ENCODE data around the gene TCP10L. TPM values are rescaled to one million over a fixed set of nuclear protein-coding genes. Genes with fewer than 3 reads are reported as not detected.

The TCP10L gene
- total RNA-seq, 2 experiments from 2014 or later, result 0.34 to 0.41 TPM

DNA sequence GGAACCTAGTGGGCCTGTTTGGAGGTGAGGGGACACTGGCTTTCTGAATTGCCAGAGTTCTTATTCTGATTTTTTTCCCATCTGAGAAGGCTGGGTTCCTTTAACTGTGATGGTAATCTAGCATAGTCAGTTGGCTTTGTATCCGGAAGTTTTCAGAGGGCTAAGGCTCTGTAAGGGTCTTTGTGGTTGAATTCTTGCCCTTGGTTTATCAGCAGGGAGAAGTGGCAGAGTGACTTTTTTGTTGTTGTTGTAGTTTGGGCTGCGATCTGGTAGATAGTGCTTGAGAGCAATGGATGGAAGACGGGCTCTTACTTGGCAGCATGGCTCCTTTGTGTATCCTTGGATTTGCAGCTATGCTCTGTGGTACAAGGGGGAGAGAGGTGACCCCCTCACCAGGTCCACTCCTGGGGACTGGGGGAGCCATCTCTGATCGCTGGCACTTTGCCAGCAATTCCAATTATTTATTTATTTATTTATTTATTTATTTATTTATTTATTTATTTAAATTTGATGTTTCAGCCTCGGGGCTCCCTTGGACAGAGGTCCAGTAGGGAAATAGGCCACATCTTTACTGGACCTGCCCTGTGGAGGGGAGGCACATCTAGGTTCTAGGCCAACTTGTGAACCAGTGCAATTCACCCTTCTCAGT lies 18.5 kb downstream of the TCP10L start:
- POLR2A ChIA-PET, result no interaction called here
- intact Hi-C loops (cut with DNase I, micrococcal nuclease), result loop anchor here in 1 of 2 experiments (10.0 kb wide), 1 partner anchor 72 kb away; no protein-coding TSS in a partner anchor
- CTCF ChIA-PET, result no interaction called here
- Mint-ChIP-seq H3K27ac (no peak overlapping the region), H3K9me3 (peaks cover 6% of the 10 kb centered on the region), H3K36me3 (ENCODE audit: low read depth) (peaks cover 22% of the 10 kb centered on the region), H3K4me1 (ENCODE audit: low read depth) (peaks cover 21% of the 10 kb centered on the region), H3K27me3 (no peaks in the 10 kb centered on the region), H3K4me3 (no peak overlapping the region)
- Histone ChIP-seq H3K9me3 (ENCODE audit: control insufficient read depth in 1 of 2, insufficient read depth in 1 of 2, low read length in 2 of 2) (no peaks in the 10 kb centered on the region), H3K27ac (ENCODE audit: low read depth in 1 of 2, low read length in 2 of 2) (no peak overlapping the region), H3K4me3 (ENCODE audit: low read length) (no peak overlapping the region), H3K4me1 (ENCODE audit: insufficient read depth, low read length) (peaks cover 22% of the 10 kb centered on the region), H3K36me3 (ENCODE audit: insufficient read depth, low read length) (no peaks in the 10 kb centered on the region), H3K27me3 (ENCODE audit: control insufficient read depth in 1 of 2, insufficient read depth in 2 of 2, low read length in 2 of 2) (no peaks in the 10 kb centered on the region)
- TF ChIP-seq, protein P1, sequence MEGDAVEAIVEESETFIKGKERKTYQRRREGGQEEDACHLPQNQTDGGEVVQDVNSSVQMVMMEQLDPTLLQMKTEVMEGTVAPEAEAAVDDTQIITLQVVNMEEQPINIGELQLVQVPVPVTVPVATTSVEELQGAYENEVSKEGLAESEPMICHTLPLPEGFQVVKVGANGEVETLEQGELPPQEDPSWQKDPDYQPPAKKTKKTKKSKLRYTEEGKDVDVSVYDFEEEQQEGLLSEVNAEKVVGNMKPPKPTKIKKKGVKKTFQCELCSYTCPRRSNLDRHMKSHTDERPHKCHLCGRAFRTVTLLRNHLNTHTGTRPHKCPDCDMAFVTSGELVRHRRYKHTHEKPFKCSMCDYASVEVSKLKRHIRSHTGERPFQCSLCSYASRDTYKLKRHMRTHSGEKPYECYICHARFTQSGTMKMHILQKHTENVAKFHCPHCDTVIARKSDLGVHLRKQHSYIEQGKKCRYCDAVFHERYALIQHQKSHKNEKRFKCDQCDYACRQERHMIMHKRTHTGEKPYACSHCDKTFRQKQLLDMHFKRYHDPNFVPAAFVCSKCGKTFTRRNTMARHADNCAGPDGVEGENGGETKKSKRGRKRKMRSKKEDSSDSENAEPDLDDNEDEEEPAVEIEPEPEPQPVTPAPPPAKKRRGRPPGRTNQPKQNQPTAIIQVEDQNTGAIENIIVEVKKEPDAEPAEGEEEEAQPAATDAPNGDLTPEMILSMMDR (IDR thresholded peaks at IDR 0.05), result no peak
- no peak for DNase-seq
- no peak for ATAC-seq (ENCODE audit: poor library complexity)

DNA sequence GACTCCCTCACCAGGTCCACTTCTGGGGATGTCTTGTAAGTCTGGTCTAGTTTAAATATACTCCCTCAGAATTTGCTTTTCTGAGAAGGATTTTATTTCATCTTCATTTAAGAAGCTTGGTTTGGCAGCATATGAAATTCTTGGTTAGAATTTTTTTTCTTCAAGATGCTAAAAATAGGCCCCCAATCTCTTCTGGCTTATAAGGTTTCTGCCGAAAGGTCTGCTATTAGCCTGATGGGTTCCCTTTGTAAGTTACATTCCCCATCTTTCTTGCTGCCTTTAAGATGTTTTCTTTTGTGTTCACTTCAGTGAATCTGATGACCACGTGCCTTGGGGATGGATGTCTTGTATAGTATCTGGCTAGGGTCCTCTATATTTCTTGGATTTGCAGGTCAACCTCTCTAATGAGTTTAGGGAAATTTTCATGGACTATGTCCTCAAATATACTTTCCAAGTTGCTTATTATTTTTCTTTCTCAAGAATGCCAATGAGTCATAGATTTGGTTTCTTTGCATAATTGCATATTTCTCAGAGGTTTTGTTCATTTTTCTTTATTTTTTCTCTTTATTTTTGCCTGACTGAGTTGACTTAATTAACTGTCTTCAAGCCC lies 19.4 kb downstream of the TCP10L start:
- Mint-ChIP-seq H3K36me3 (ENCODE audit: low read depth) (peaks cover 22% of the 10 kb centered on the region), H3K4me3 (no peak overlapping the region), H3K9me3 (peaks cover 6% of the 10 kb centered on the region), H3K27ac (no peak overlapping the region), H3K27me3 (no peaks in the 10 kb centered on the region), H3K4me1 (ENCODE audit: low read depth) (peaks cover 21% of the 10 kb centered on the region)
- Histone ChIP-seq H3K36me3 (ENCODE audit: insufficient read depth, low read length) (no peaks in the 10 kb centered on the region), H3K4me3 (ENCODE audit: low read length) (no peak overlapping the region), H3K9me3 (ENCODE audit: control insufficient read depth in 1 of 2, insufficient read depth in 1 of 2, low read length in 2 of 2) (no peaks in the 10 kb centered on the region), H3K27me3 (ENCODE audit: control insufficient read depth in 1 of 2, insufficient read depth in 2 of 2, low read length in 2 of 2) (no peaks in the 10 kb centered on the region), H3K27ac (ENCODE audit: low read depth in 1 of 2, low read length in 2 of 2) (no peak overlapping the region), H3K4me1 (ENCODE audit: insufficient read depth, low read length) (peaks cover 22% of the 10 kb centered on the region)
- TF ChIP-seq, protein P1 (IDR thresholded peaks at IDR 0.05), result no peak
- DNase-seq (no peak), ATAC-seq (ENCODE audit: poor library complexity) (no peak)
- intact Hi-C loops (cut with DNase I, micrococcal nuclease), result loop anchor here in 1 of 2 experiments (10.0 kb wide), 1 partner anchor 71 kb away; no protein-coding TSS in a partner anchor
- POLR2A ChIA-PET, result no interaction called here
- CTCF ChIA-PET, result no interaction called here

DNA sequence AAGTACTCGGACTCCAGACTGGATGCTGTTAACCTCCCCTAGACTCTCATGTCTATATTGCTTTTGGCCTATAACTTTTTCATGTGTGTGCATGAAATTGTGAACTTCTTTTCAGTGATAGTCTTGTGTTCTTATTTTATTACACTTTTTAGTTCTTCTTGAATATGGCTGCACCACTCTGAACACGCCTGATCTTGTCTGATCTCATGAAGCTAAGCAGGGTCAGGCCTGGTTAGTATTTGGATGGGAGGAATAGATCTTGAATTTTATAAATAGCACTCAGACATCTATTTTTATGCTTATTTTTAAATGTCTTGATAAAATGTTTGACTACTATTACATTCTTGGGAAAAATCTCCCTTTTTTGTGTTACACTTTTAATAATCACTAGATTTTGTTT lies 22.4 kb downstream of the TCP10L start:
- peak in 2 of 14 experiments; percentile 6 to 14 for DNase-seq
- CTCF ChIA-PET, result no interaction called here
- ATAC-seq (ENCODE audit: poor library complexity), result peak; percentile 32

More for the DNA sequence above, 22.4 kb downstream of the TCP10L start:
- H3K9me3 Mint-ChIP-seq, result peaks cover 6% of the 10 kb centered on the region
- H3K4me3 Mint-ChIP-seq, result peak overlapping the region; percentile 27
- Histone ChIP-seq H3K36me3 (ENCODE audit: insufficient read depth, low read length) (no peaks in the 10 kb centered on the region), H3K9me3 (ENCODE audit: control insufficient read depth in 1 of 2, insufficient read depth in 1 of 2, low read length in 2 of 2) (no peaks in the 10 kb centered on the region), H3K27me3 (ENCODE audit: control insufficient read depth in 1 of 2, insufficient read depth in 2 of 2, low read length in 2 of 2) (no peaks in the 10 kb centered on the region), H3K4me1 (ENCODE audit: insufficient read depth, low read length) (peaks cover 7% of the 10 kb centered on the region), H3K27ac (ENCODE audit: low read depth in 1 of 2, low read length in 2 of 2) (no peak overlapping the region), H3K4me3 (ENCODE audit: low read length) (no peak overlapping the region)
- no peaks in the 10 kb centered on the region for H3K27me3 Mint-ChIP-seq
- H3K4me1 Mint-ChIP-seq (ENCODE audit: low read depth), result no peaks in the 10 kb centered on the region
- peak overlapping the region; percentile 8 for H3K27ac Mint-ChIP-seq
- POLR2A ChIA-PET, result no interaction called here
- TF ChIP-seq, protein P1 (IDR thresholded peaks at IDR 0.05), result no peak
- H3K36me3 Mint-ChIP-seq (ENCODE audit: low read depth), result peaks cover 19% of the 10 kb centered on the region
- intact Hi-C loops (cut with DNase I, micrococcal nuclease), result loop anchor here in 1 of 2 experiments (10.0 kb wide), 1 partner anchor 68 kb away; no protein-coding TSS in a partner anchor

All from CD4-positive, alpha-beta T cell (primary cell).